ENCODE measurements around the gene MEGF11.

MEGF11 gene

DNA sequence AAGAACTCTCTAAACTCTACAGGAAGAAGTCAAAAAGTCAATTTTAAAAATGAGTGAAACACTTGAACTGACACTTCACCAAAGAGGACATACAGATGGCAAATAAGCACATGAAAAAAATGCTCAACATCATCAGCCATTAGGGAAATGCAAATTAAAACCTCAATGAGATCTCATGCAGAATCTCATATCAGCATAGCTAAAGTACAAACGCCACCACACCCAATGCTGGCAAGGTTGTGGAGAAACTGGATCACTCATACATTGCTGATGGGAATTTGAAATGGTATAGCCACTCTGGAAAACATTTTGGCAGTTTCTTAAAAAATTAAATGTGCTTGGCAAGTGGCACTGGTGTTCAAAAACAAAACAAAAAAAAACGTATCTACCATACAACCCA, 34.2 kb downstream of the MEGF11 start:
- Histone ChIP-seq H3K9me3 (no peaks in the 10 kb centered on the region), H3K27ac (no peak overlapping the region), H3K4me1 (no peaks in the 10 kb centered on the region), H3K27me3 (peaks cover 0 to 30% of the 10 kb centered on the region in 2 donors), H3K36me3 (no peaks in the 10 kb centered on the region), H3K4me3 (no peak overlapping the region)
- TF ChIP-seq CTCF (IDR thresholded peaks at IDR 0.05): no peak
- intact Hi-C loops (cut with DNase I; ENCODE audit: low total_unique reads): no loop called here
- DNase-seq: no peak

DNA sequence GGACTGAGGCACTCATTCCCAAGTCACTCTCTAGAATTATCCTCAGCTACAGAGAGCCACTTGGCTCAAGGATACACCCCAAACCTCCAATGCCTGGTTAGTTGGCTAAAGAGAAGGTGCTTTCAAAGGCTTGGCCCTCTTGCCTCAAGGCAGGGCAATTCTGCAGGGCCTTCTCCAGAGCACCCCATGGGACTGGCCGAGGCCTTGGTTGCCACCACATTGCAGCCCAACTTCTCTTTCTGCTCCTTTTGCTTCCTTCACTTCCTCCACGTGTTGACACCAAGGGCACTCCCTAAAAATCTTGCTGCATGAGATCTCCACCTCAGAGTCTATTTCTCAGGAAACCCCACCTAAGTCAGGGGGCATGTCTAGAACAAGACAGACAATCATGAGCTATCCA, 36.7 kb downstream of the MEGF11 start:
- Histone ChIP-seq H3K4me1 (peaks cover 0 to 5% (median 0%) of the 10 kb centered on the region in 4 donors), H3K36me3 (no peaks in the 10 kb centered on the region), H3K4me3 (no peak overlapping the region), H3K27me3 (peaks cover 0 to 24% of the 10 kb centered on the region in 2 donors), H3K27ac (no peak overlapping the region), H3K9me3 (no peaks in the 10 kb centered on the region)
- intact Hi-C loops (cut with DNase I; ENCODE audit: low total_unique reads): no loop called here
- TF ChIP-seq CTCF (IDR thresholded peaks at IDR 0.05): no peak
- no peak for DNase-seq

DNA sequence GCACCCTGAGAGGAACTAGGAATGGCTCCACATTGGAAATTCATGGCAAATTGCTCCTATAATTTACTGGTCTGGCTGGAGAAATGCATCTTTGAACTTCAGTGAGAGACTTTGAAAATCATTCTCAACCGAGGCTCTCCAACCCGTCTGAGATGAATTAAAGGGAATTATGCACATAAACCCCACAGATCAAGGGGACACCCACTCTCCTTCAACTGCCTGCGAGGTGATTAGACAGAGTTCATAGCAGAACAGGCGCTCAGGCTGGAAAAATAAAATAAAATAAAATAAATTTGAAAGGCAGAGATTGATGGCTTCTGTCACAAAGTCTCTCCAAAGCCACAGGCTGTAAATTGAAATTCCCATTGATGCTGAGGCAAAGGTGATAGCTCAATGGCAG, 37.7 kb downstream of the MEGF11 start:
- no peak overlapping the region for H3K27ac ChIP-seq

GRCh38 chr15:66214246-66214645, 39.3 kb downstream of the MEGF11 start:
- Histone ChIP-seq H3K27ac (no peak overlapping the region), H3K4me3 (no peak overlapping the region), H3K27me3 (peaks cover 0 to 20% of the 10 kb centered on the region in 2 donors), H3K4me1 (peaks cover 0 to 5% (median 0%) of the 10 kb centered on the region in 4 donors), H3K9me3 (no peaks in the 10 kb centered on the region), H3K36me3 (no peaks in the 10 kb centered on the region)
- DNase-seq: peak in 1 of 2 donors; percentile 35
- TF ChIP-seq CTCF (IDR thresholded peaks at IDR 0.05): no peak
- intact Hi-C loops (cut with DNase I; ENCODE audit: low total_unique reads): no loop called here

More for the DNA sequence above, 37.7 kb downstream of the MEGF11 start:
- Histone ChIP-seq H3K4me1 (peaks cover 0 to 5% (median 0%) of the 10 kb centered on the region in 4 donors), H3K4me3 (no peak overlapping the region), H3K9me3 (no peaks in the 10 kb centered on the region), H3K36me3 (no peaks in the 10 kb centered on the region), H3K27me3 (peaks cover 0 to 20% of the 10 kb centered on the region in 2 donors)
- no peak for TF ChIP-seq CTCF (IDR thresholded peaks at IDR 0.05)
- DNase-seq: no peak
- intact Hi-C loops (cut with DNase I; ENCODE audit: low total_unique reads): no loop called here

DNA sequence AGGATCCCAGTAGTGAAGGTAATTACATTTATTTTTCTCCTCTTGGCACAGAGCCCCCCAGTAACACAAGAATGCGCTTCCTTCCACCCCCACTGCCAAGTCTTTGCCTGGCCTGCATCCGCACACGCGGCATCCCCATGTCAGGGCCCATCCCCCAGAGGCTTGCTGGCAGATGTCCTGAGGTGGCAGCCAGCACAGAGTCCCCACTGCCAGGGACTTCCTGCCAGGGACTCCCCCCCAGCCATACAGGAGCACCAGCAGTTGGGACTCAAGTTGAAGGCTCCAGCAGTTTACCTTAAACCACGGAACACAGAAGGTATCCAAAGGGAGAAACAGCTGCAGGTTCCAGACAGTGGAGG, 41.0 kb downstream of the MEGF11 start:
- Histone ChIP-seq H3K4me1 (peaks cover 0 to 5% (median 0%) of the 10 kb centered on the region in 4 donors), H3K36me3 (no peaks in the 10 kb centered on the region), H3K27me3 (peaks cover 0 to 14% of the 10 kb centered on the region in 2 donors), H3K27ac (no peak overlapping the region), H3K9me3 (no peaks in the 10 kb centered on the region), H3K4me3 (no peak overlapping the region)
- peak in 1 of 2 donors; percentile 51 for DNase-seq
- intact Hi-C loops (cut with DNase I; ENCODE audit: low total_unique reads): no loop called here
- TF ChIP-seq CTCF (IDR thresholded peaks at IDR 0.05): no peak

Data from tibial artery (tissue), 4 donors.